Activated CD8-positive, alpha-beta memory T cell treated with anti-CD3 and anti-CD28 coated beads, Interleukin-2, amount 50 U/mL, for 48 hours (primary cell): ENCODE data around the gene DDX39A.

Experiments used
- DNase-seq: peaks from one replicate; pipeline ENCODE4 v3.0.0-alpha.2; 2020

DDX39A gene

GRCh38 chr19:14361824-14362223 lies 57.3 kb downstream of the DDX39A start:
- no peak for DNase-seq
